Peyer's patch (tissue), 4 donors: Measurements from ENCODE around the gene EFNA2. TPM values are rescaled to one million over a fixed set of nuclear protein-coding genes. Genes with fewer than 3 reads are reported as not detected.

ENCODE experiments used
- DNase-seq, 3 donors: peaks; one replicate each; pipeline ENCODE4 v3.0.0-alpha.2; 2017 to 2019
- H3K27ac ChIP-seq, 4 donors: fragments of 200-600 bp; sonication (generic); one replicate each; pipeline ENCODE4 v1.5.1; 2016 to 2019
- H3K27me3 ChIP-seq, 2 donors: fragments of 200-600 bp; sonication (generic); one replicate each; pipeline ENCODE4 v1.5.1; 2019
- H3K36me3 ChIP-seq, 3 donors: fragments of 200-600 bp; sonication (generic); one replicate each; pipeline ENCODE4 v1.5.1; 2016 to 2019
- H3K4me1 ChIP-seq, 4 donors: fragments of 200-600 bp; sonication (generic); one replicate each; pipeline ENCODE4 v1.5.1; 2016 to 2019
- H3K4me3 ChIP-seq, 4 donors: fragments of 200-600 bp; sonication (generic); 1 replicate in 3 of 4; 2 replicates in 1 of 4; pipeline ENCODE4 v1.5.1; 2016 to 2019; ENCODE audit warnings: mild to moderate bottlenecking in 1 of 4
- H3K9me3 ChIP-seq, 4 donors: fragments of 200-600 bp; sonication (generic); one replicate each; pipeline ENCODE4 v1.5.1; 2016 to 2019; ENCODE audit warnings: mild to moderate bottlenecking in 1 of 4
- POLR2A ChIP-seq, 2 donors: fragments of 450-650 bp; IDR thresholded peaks; one replicate each; pipeline ENCODE4 v1.5.1; 2017; ENCODE audit warnings: antibody characterized with exemption in 2 of 2, mild to moderate bottlenecking in 2 of 2, moderate library complexity in 2 of 2
- total RNA-seq, 4 donors: library from RNA; depleted of rRNA; stranded (reverse); fragments of >200 nt; gene quantifications; one replicate each; pipeline ENCODE4 v1.1.0, GENCODE V29; 2016
- TF ChIP-seq, protein P1 (sequence below), 6 experiments: fragments of 450-650 bp in 4 of 6; fragments of 200-600 bp in 2 of 6; sonication (generic) in 1 of 6; IDR thresholded peaks; one replicate each; pipeline ENCODE4 v1.5.1; 2017 to 2019; ENCODE audit warnings: antibody characterized with exemption in 6 of 6, mild to moderate bottlenecking in 3 of 6, moderate library complexity in 1 of 6

The EFNA2 gene
- total RNA-seq, 4 donors from 2014 or later: 21.5 to 34.1 (median 32.3) TPM

GRCh38 chr19:1295169-1296012 is 9.7 kb downstream of the EFNA2 start:
- TF ChIP-seq POLR2A (IDR thresholded peaks at IDR 0.05): no peak
- TF ChIP-seq, protein P1, sequence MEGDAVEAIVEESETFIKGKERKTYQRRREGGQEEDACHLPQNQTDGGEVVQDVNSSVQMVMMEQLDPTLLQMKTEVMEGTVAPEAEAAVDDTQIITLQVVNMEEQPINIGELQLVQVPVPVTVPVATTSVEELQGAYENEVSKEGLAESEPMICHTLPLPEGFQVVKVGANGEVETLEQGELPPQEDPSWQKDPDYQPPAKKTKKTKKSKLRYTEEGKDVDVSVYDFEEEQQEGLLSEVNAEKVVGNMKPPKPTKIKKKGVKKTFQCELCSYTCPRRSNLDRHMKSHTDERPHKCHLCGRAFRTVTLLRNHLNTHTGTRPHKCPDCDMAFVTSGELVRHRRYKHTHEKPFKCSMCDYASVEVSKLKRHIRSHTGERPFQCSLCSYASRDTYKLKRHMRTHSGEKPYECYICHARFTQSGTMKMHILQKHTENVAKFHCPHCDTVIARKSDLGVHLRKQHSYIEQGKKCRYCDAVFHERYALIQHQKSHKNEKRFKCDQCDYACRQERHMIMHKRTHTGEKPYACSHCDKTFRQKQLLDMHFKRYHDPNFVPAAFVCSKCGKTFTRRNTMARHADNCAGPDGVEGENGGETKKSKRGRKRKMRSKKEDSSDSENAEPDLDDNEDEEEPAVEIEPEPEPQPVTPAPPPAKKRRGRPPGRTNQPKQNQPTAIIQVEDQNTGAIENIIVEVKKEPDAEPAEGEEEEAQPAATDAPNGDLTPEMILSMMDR (IDR thresholded peaks at IDR 0.05): no peak
- H3K36me3 ChIP-seq: peaks cover 0 to 17% (median 0%) of the 10 kb centered on the region in 3 donors
- no peaks in the 10 kb centered on the region for H3K9me3 ChIP-seq
- no peak overlapping the region for H3K27ac ChIP-seq
- peaks cover 3 to 36% (median 10%) of the 10 kb centered on the region in 4 donors for H3K4me1 ChIP-seq
- DNase-seq: no peak
- H3K4me3 ChIP-seq: peak overlapping the region in 1 of 4 donors; percentile 2
- peaks cover 0 to 10% of the 10 kb centered on the region in 2 donors for H3K27me3 ChIP-seq

- Histone ChIP-seq H3K27ac (no peak overlapping the region), H3K27me3 (peaks cover 0 to 10% of the 10 kb centered on the region in 2 donors), H3K4me3 (no peak overlapping the region), H3K9me3 (no peaks in the 10 kb centered on the region), H3K36me3 (peaks cover 0 to 17% (median 0%) of the 10 kb centered on the region in 3 donors), H3K4me1 (peaks cover 0 to 31% (median 10%) of the 10 kb centered on the region in 4 donors)
- TF ChIP-seq POLR2A (IDR thresholded peaks at IDR 0.05): no peak
- TF ChIP-seq, protein P1 (IDR thresholded peaks at IDR 0.05): no peak
- DNase-seq: no peak
These were observed 10.4 kb downstream of the EFNA2 start for GRCh38 chr19:1296078-1296477.

DNA sequence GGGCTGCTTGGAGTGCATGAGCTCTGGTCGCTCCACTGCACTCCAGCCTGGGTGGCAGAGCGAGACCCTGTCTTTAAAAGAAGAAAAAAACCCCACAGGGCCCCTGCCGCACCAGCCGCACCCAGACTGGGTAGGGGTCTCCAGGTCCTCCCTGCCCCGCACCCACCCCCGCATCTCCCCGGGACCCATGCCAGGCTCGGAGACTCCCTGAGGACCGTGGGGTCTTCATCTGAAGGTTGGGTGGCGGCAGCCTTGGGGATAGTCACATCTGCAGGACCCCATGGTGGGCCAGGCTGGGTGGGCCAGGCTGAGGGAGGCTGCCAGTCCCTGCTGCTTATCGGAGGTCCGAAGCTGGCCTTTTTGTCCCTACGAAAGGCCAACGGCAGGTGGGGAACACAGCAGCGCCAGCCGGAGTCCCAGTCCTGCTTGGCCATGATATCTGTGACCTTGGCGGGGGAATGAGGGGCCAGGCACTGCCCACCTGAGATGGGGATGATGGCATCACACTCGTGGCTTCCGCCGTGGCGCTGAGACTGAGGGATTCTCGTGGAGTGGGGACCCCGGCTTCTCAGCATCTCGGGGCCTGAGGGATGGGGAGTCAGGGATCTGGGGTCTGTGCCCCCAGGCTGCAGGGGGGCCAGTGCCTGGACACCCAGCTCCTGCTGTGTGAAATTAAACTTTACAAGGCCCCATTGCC is 11.1 kb downstream of the EFNA2 start:
- Histone ChIP-seq H3K27ac (no peak overlapping the region), H3K36me3 (peaks cover 0 to 17% (median 0%) of the 10 kb centered on the region in 3 donors), H3K27me3 (peaks cover 0 to 10% of the 10 kb centered on the region in 2 donors), H3K9me3 (no peaks in the 10 kb centered on the region), H3K4me1 (peaks cover 0 to 24% (median 10%) of the 10 kb centered on the region in 4 donors), H3K4me3 (no peak overlapping the region)
- DNase-seq: no peak
- TF ChIP-seq, protein P1 (IDR thresholded peaks at IDR 0.05): no peak
- no peak for TF ChIP-seq POLR2A (IDR thresholded peaks at IDR 0.05)

DNA sequence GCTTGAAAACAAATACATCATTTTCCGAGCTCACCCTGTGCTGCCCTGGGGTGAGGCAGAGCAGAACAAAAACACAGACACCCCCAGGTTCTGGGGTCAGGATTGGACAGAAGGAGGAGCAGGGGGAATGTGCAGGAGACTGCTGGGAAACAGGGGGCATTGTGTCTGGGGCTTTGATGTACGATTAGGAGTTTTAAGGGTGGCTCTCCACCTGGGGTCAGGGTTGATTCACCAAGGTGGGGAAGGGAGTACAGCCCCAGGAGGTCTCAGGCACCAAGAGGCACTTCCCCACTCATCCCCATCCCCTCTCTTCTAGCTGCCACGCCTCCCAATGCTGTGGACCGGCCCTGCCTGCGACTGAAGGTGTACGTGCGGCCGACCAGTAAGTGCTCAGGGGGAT is 12.6 kb downstream of the EFNA2 start:
- no peak overlapping the region for H3K4me3 ChIP-seq
- H3K36me3 ChIP-seq: peaks cover 0 to 17% (median 0%) of the 10 kb centered on the region in 3 donors
- H3K27ac ChIP-seq: no peak overlapping the region
- no peak for DNase-seq
- H3K27me3 ChIP-seq: peaks cover 0 to 10% of the 10 kb centered on the region in 2 donors
- no peaks in the 10 kb centered on the region for H3K9me3 ChIP-seq
- TF ChIP-seq, protein P1 (IDR thresholded peaks at IDR 0.05): no peak
- TF ChIP-seq POLR2A (IDR thresholded peaks at IDR 0.05): no peak
- H3K4me1 ChIP-seq: peaks cover 0 to 14% (median 6%) of the 10 kb centered on the region in 4 donors

GRCh38 chr19:1299801-1300200 is 14.1 kb downstream of the EFNA2 start:
- Histone ChIP-seq H3K4me1 (peaks cover 0 to 20% (median 6%) of the 10 kb centered on the region in 4 donors), H3K4me3 (no peak overlapping the region), H3K27ac (no peak overlapping the region), H3K36me3 (peaks cover 0 to 17% (median 0%) of the 10 kb centered on the region in 3 donors), H3K27me3 (peaks cover 0 to 10% of the 10 kb centered on the region in 2 donors), H3K9me3 (no peaks in the 10 kb centered on the region)
- DNase-seq: no peak
- TF ChIP-seq, protein P1 (IDR thresholded peaks at IDR 0.05): no peak
- no peak for TF ChIP-seq POLR2A (IDR thresholded peaks at IDR 0.05)
